ENCODE measurements around the gene DDX6. TPM values are rescaled to one million over a fixed set of nuclear protein-coding genes. Genes with fewer than 3 reads are reported as not detected.

DDX6 gene
- total and polyA plus RNA-seq, 9 of the 15 experiments (the other 6 are each of a cell fraction or from before 2014, with no cell fraction given) = 10.0 to 102 (median 58.2) TPM

DNA sequence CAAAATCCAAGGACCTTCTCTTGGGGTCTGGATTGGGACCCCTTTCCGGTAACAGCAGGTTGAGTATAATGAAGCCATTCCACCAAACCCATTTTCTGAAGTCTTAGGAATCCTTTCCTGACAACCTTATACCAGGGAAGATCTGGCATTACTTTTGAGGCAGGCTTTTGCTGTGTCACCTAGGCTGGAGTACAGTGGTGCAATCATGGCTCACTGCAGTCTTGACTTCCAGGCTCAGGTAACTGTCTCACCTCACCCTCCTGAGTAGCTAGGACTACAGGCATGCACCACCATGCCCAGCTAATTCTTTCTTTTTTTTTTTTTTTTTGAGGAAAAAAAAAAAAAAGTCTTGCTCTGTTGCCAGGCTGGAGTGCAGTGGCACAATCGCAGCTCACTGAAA lies 55.8 kb downstream of the DDX6 start:
- H3K4me1 ChIP-seq (replicated peaks in 1 of 2; ENCODE audit: control insufficient read depth in 2 of 2, insufficient read depth in 2 of 2, low read length in 2 of 2) = peaks cover 0 to 12% of the 10 kb centered on the region in 2 experiments; a peak in 3 of 5 replicates
- 50% methylated on average over 2 of the region's 2 CpGs for WGBS (ENCODE audit: insufficient coverage, low coverage, missing lambda C conversion rate)
- BruUV-seq (replicated peaks) = no TSS peak
- H3K9ac ChIP-seq (ENCODE audit: insufficient read depth in 1 of 2, low read depth in 2 of 2, low read length in 2 of 2) = peak overlapping the region in 1 of 2 experiments; percentile 20; a peak in 1 of 4 replicates
- H3K27ac ChIP-seq (ENCODE audit: extremely low read depth, low read depth, low read length) = no peak overlapping the region
- FAIRE-seq = no peak
- no peaks in the 10 kb centered on the region for H4K20me1 ChIP-seq (replicated peaks; ENCODE audit: control insufficient read depth, insufficient read depth, low read length)
- in situ Hi-C loops (cut with MboI) (no loop called here), intact Hi-C loops (cut with micrococcal nuclease) (no loop called here)
- ChIA-PET POLR2A (interaction anchor here (0.6 kb wide), 1 partner anchor 20 kb away, joined by 4 read pairs; no protein-coding TSS in a partner anchor), CTCF (ENCODE audit: low intra/inter-chr PET ratio) (no interaction called here)
- H2AFZ ChIP-seq (ENCODE audit: low read depth, low read length) = peak overlapping the region; percentile 66; the same call in 1 of the 2 replicates
- no peak for DNase-seq (ENCODE audit: extremely low read depth in 1 of 4, low spot score in 3 of 4)
- no peaks in the 10 kb centered on the region for H3K9me3 ChIP-seq (replicated peaks; ENCODE audit: control insufficient read depth, insufficient read depth, low read depth, low read length)
- TF ChIP-seq, protein P1, sequence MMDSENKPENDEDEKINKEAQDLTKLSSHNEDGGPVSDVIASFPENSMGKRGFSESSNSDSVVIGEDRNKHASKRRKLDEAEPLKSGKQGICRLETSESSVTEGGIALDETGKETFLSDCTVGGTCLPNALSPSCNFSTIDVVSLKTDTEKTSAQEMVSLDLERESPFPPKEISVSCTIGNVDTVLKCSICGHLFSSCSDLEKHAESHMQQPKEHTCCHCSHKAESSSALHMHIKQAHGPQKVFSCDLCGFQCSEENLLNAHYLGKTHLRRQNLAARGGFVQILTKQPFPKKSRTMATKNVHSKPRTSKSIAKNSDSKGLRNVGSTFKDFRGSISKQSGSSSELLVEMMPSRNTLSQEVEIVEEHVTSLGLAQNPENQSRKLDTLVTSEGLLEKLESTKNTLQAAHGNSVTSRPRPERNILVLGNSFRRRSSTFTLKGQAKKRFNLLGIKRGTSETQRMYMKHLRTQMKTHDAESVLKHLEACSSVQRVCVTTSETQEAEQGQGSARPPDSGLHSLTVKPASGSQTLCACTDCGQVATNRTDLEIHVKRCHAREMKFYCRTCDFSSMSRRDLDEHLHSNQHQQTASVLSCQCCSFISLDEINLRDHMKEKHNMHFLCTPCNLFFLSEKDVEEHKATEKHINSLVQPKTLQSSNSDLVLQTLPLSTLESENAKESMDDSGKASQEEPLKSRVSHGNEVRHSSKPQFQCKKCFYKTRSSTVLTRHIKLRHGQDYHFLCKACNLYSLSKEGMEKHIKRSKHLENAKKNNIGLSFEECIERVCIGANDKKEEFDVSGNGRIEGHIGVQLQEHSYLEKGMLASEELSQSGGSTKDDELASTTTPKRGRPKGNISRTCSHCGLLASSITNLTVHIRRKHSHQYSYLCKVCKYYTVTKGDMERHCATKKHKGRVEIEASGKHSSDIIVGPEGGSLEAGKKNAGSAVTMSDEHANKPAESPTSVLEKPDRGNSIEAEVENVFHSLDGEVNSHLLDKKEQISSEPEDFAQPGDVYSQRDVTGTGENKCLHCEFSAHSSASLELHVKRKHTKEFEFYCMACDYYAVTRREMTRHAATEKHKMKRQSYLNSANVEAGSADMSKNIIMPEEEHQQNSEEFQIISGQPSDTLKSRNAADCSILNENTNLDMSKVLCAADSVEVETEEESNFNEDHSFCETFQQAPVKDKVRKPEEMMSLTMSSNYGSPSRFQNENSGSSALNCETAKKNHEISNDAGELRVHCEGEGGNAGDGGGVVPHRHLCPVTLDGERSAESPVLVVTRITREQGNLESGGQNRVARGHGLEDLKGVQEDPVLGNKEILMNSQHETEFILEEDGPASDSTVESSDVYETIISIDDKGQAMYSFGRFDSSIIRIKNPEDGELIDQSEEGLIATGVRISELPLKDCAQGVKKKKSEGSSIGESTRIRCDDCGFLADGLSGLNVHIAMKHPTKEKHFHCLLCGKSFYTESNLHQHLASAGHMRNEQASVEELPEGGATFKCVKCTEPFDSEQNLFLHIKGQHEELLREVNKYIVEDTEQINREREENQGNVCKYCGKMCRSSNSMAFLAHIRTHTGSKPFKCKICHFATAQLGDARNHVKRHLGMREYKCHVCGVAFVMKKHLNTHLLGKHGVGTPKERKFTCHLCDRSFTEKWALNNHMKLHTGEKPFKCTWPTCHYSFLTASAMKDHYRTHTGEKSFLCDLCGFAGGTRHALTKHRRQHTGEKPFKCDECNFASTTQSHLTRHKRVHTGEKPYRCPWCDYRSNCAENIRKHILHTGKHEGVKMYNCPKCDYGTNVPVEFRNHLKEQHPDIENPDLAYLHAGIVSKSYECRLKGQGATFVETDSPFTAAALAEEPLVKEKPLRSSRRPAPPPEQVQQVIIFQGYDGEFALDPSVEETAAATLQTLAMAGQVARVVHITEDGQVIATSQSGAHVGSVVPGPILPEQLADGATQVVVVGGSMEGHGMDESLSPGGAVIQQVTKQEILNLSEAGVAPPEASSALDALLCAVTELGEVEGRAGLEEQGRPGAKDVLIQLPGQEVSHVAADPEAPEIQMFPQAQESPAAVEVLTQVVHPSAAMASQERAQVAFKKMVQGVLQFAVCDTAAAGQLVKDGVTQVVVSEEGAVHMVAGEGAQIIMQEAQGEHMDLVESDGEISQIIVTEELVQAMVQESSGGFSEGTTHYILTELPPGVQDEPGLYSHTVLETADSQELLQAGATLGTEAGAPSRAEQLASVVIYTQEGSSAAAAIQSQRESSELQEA (IDR thresholded peaks at IDR 0.05; ENCODE audit: low read depth) = no peak
- TF ChIP-seq MAFG (tag; conservative IDR thresholded peaks at IDR 0.05) = 0 out of 2 replicates have a peak, but pooled peaks have one; percentile 21
- TF ChIP-seq NFE2 (IDR thresholded peaks at IDR 0.05; ENCODE audit: low read depth) = peak; percentile 72
- peak; percentile 54 for TF ChIP-seq C11orf30 (IDR thresholded peaks at IDR 0.05; ENCODE audit: low read depth)
- no peak for TF ChIP-seq HNRNPUL1 (IDR thresholded peaks at IDR 0.05; ENCODE audit: low read length)
- H3K27me3 ChIP-seq (ENCODE audit: control insufficient read depth in 2 of 2, insufficient read depth in 2 of 2, low read length in 2 of 2) = no peaks in the 10 kb centered on the region
- no peak overlapping the region for H3K4me3 ChIP-seq
- peak overlapping the region; percentile 25; the same call in 1 of the 2 replicates for H3K4me2 ChIP-seq (ENCODE audit: insufficient read depth, low read length)
- H3K79me2 ChIP-seq (ENCODE audit: control insufficient read depth, insufficient read depth, low read length) = no peaks in the 10 kb centered on the region
- H3K36me3 ChIP-seq (ENCODE audit: control insufficient read depth, insufficient read depth, low read length) = no peaks in the 10 kb centered on the region
- no peaks in the 10 kb centered on the region for H3K9me1 ChIP-seq (ENCODE audit: control insufficient read depth, insufficient read depth, low read length)
- peak; percentile 71 for ATAC-seq

All from K562 (cell line).